K562 (cell line): Measurements from ENCODE around the gene LPIN3. TPM values are rescaled to one million over a fixed set of nuclear protein-coding genes. Genes with fewer than 3 reads are reported as not detected.

Experiments
- ATAC-seq: fragments of 200-7000 bp; cut with Tn5 transposase; 3 replicates; pipeline ENCODE4 v1.9.1; 2020; ENCODE audit warnings: moderate library complexity
- BruUV-seq: library from RNA; stranded (reverse); fragments of 400-500 nt; replicated peaks from 2 replicates; lab custom pipeline; 2021; lab: Mats Ljungman, UMichigan
- CTCF ChIA-PET: fragments of 300-600 bp; formaldehyde crosslinking; extraction: SDS; loops from one replicate; lab custom pipeline; 2021; ENCODE audit warnings: low intra/inter-chr PET ratio; lab: Yijun Ruan, JAX
- POLR2A ChIA-PET: fragments of 300-600, 350-650 bp; sonication (Branson Sonifier 250); formaldehyde crosslinking; extraction: SDS; loops from one replicate; lab custom pipeline; 2021; ENCODE audit warnings: antibody characterized with exemption, inconsistent platforms; lab: Yijun Ruan, JAX
- DNase-seq, 4 experiments: peaks; one replicate each; pipeline versions ENCODE4 v3.0.0 to v3.0.0-alpha.2; 2011 to 2018; ENCODE audit warnings: low spot score in 3 of 4, mixed read lengths in 3 of 4; ENCODE audit errors: extremely low read depth in 1 of 4
- FAIRE-seq: peaks from 2 replicates; lab custom pipeline; 2011; peaks lifted over from hg19 to GRCh38; lab: Jason Lieb, UNC
- H2AFZ ChIP-seq: 2 replicates; pipeline ENCODE4 v1.6.0; 2011; ENCODE audit warnings: low read depth, low read length, control low read depth, inconsistent platforms
- H3K27ac ChIP-seq: fragments of 200-600 bp; 3 replicates; pipeline ENCODE4 v1.8.0; 2011; ENCODE audit warnings: low read depth, mild to moderate bottlenecking, control low read depth, inconsistent platforms, low read length, moderate library complexity, mixed read lengths; ENCODE audit errors: extremely low read depth
- H3K27me3 ChIP-seq, 2 experiments: fragments of 300-600 bp in 1 of 2; 2 replicates in 1 of 2; 3 replicates in 1 of 2; pipeline versions ENCODE4 v1.6.0 to v1.8.0; 2011; ENCODE audit warnings: inconsistent platforms in 2 of 2, low read length in 2 of 2, mild to moderate bottlenecking in 1 of 2, mixed read lengths in 1 of 2, moderate library complexity in 1 of 2; ENCODE audit not compliant: control insufficient read depth in 2 of 2, insufficient read depth in 2 of 2
- H3K36me3 ChIP-seq: fragments of 300-600 bp; 3 replicates; pipeline ENCODE4 v1.8.0; 2011; ENCODE audit warnings: mild to moderate bottlenecking, low read length, inconsistent platforms; ENCODE audit not compliant: control insufficient read depth, insufficient read depth
- H3K4me1 ChIP-seq, 2 experiments: fragments of 200-600 bp in 1 of 2; replicated peaks in 1 of 2; 2 replicates in 1 of 2; 3 replicates in 1 of 2; pipeline versions ENCODE4 v1.5.1 to v1.8.0; 2011; ENCODE audit warnings: inconsistent platforms in 2 of 2, low read length in 2 of 2, mild to moderate bottlenecking in 1 of 2, mixed read lengths in 1 of 2, moderate library complexity in 1 of 2; ENCODE audit not compliant: control insufficient read depth in 2 of 2, insufficient read depth in 2 of 2
- H3K4me2 ChIP-seq: 2 replicates; pipeline ENCODE4 v1.6.1; 2011; ENCODE audit warnings: low read length, control low read depth, inconsistent platforms, mixed read lengths; ENCODE audit not compliant: insufficient read depth
- H3K4me3 ChIP-seq: fragments of 200-600 bp; sonication (generic), shearing (Covaris generic); 2 replicates; pipeline ENCODE4 v1.5.1; 2016; ENCODE audit warnings: control low read depth, inconsistent platforms
- H3K79me2 ChIP-seq: fragments of 200-600 bp; 3 replicates; pipeline ENCODE4 v1.8.0; 2011; ENCODE audit warnings: low read length, inconsistent platforms; ENCODE audit not compliant: control insufficient read depth, insufficient read depth
- H3K9ac ChIP-seq, 2 experiments: 2 replicates each; pipeline versions ENCODE4 v1.6.0 to v1.6.1; 2011; ENCODE audit warnings: low read depth in 2 of 2, low read length in 2 of 2, control low read depth in 1 of 2, inconsistent platforms in 1 of 2, mild to moderate bottlenecking in 1 of 2, mixed read lengths in 1 of 2; ENCODE audit not compliant: insufficient read depth in 1 of 2
- H3K9me1 ChIP-seq: one replicate; pipeline ENCODE4 v1.6.0; 2011; ENCODE audit warnings: inconsistent platforms, mild to moderate bottlenecking, low read length, moderate library complexity; ENCODE audit not compliant: control insufficient read depth, insufficient read depth
- H3K9me3 ChIP-seq: replicated peaks from 2 replicates; pipeline ENCODE4 v1.5.1; 2011; ENCODE audit warnings: low read depth, low read length, inconsistent platforms; ENCODE audit not compliant: control insufficient read depth, insufficient read depth
- H4K20me1 ChIP-seq: replicated peaks from 2 replicates; pipeline ENCODE4 v1.6.1; 2011; ENCODE audit warnings: low read length, inconsistent platforms, mixed read lengths; ENCODE audit not compliant: control insufficient read depth, insufficient read depth
- C11orf30 ChIP-seq: fragments of 450-650 bp; IDR thresholded peaks from 2 replicates; pipeline ENCODE4 v1.6.1; 2016; ENCODE audit warnings: low read depth, mild to moderate bottlenecking
- ETS2 ChIP-seq: IDR thresholded peaks from 2 replicates; pipeline ENCODE4 v1.6.1; 2016; ENCODE audit warnings: borderline replicate concordance, missing genetic modification characterization, mild to moderate bottlenecking, moderate library complexity, missing compliant biosample characterization; ENCODE audit not compliant: poor library complexity, severe bottlenecking
- ETV1 ChIP-seq: fragments of 450-650 bp; conservative IDR thresholded peaks from 2 replicates; pipeline ENCODE4 v1.6.1; 2016; ENCODE audit warnings: missing genetic modification characterization, control low read depth, low read depth, missing compliant biosample characterization
- FOXA1 ChIP-seq: fragments of 450-650 bp; IDR thresholded peaks from 2 replicates; pipeline ENCODE4 v1.6.1; 2016; ENCODE audit warnings: mild to moderate bottlenecking, borderline replicate concordance
- GABPB1 ChIP-seq: sonication (generic); formaldehyde crosslinking; IDR thresholded peaks from 2 replicates; pipeline ENCODE4 v1.8.0; 2022; ENCODE audit warnings: mild to moderate bottlenecking, missing genetic modification reagents
- HDAC2 ChIP-seq: fragments of 450-650 bp; IDR thresholded peaks from 2 replicates; pipeline ENCODE4 v1.6.1; 2016; ENCODE audit warnings: mild to moderate bottlenecking
- MAFG ChIP-seq: fragments of 450-650 bp; conservative IDR thresholded peaks from 2 replicates; pipeline ENCODE4 v1.6.1; 2016; ENCODE audit warnings: missing genetic modification characterization, missing compliant biosample characterization
- MLLT1 ChIP-seq, 2 experiments: fragments of 450-650 bp; IDR thresholded peaks; 2 replicates each; pipeline ENCODE4 v1.6.1; 2016
- SMAD4 ChIP-seq: fragments of 250-450 bp; sonication (Bioruptor Pico); conservative IDR thresholded peaks from 2 replicates; pipeline ENCODE4 v1.8.0; 2021; ENCODE audit warnings: inconsistent platforms, mild to moderate bottlenecking, moderate library complexity
- SRSF7 ChIP-seq: fragments of 200-400 bp; formaldehyde crosslinking; optimal IDR thresholded peaks from 2 replicates; pipeline ENCODE3; 2017; ENCODE audit warnings: mild to moderate bottlenecking, low read depth, low read length
- TOE1 ChIP-seq, 2 experiments: fragments of 450-650 bp in 1 of 2; sonication (generic) in 1 of 2; formaldehyde crosslinking in 1 of 2; IDR thresholded peaks; 2 replicates each; pipeline versions ENCODE4 v1.7.1 to v1.8.0; 2016 to 2022; ENCODE audit warnings: borderline replicate concordance in 2 of 2, mild to moderate bottlenecking in 2 of 2, antibody characterized with exemption in 1 of 2, inconsistent platforms in 1 of 2, low read depth in 1 of 2, missing genetic modification reagents in 1 of 2, moderate library complexity in 1 of 2
- ZNF316 ChIP-seq: fragments of 450-650 bp; IDR thresholded peaks from 2 replicates; pipeline ENCODE4 v1.6.1; 2016
- ZNF75A ChIP-seq: fragments of 450-650 bp; formaldehyde crosslinking; IDR thresholded peaks from 2 replicates; pipeline ENCODE4 v1.4.0; 2020; ENCODE audit warnings: mild to moderate bottlenecking
- whole genome bisulfite sequencing: fragments of 100-300 bp; shearing (Covaris generic); methylation state at CpG from one replicate; pipeline ENCODE4 v1.1.6; 2016; ENCODE audit warnings: low coverage, mixed read lengths; ENCODE audit not compliant: insufficient coverage; ENCODE audit errors: missing lambda C conversion rate; 5-methylcytosine and 5-hydroxymethylcytosine counted together
- in situ Hi-C: fragments of 300-500 bp; cut with MboI; formaldehyde crosslinking; loops from 4 replicates; pipeline ENCODE4 v1.15.0; 2018; ENCODE audit warnings: inconsistent platforms, mixed read lengths
- intact Hi-C: fragments of 100-400 bp; cut with micrococcal nuclease; formaldehyde crosslinking; loops from 2 replicates; pipeline ENCODE4 v1.14.2; 2022
- polyA plus RNA-seq, 8 experiments: library from polyadenylated mRNA; depleted of rRNA in 4 of 8; stranded (reverse) in 5 of 8; unstranded in 3 of 8; fragments of >200 nt; fragmentation: Nextera tagmentation in 2 of 8; fragmentation: Illumina TruSeq in 1 of 8; extraction: Ambion mirVana in 2 of 8; extraction: Trizol in 1 of 8; gene quantifications; 2 replicates each; pipeline versions ENCODE4 v1.2.1 to v1.2.3, GENCODE V29; 2011 to 2014; ENCODE audit warnings: inconsistent platforms in 1 of 8, missing spikeins in 1 of 8
- total RNA-seq, 7 experiments: library from RNA; depleted of rRNA in 6 of 7; stranded (reverse); fragments of >200 nt in 6 of 7; fragmentation: Illumina TruSeq in 2 of 7; extraction: Trizol in 2 of 7; gene quantifications; 2 replicates each; pipeline versions ENCODE4 v1.2.1 to v1.2.3, GENCODE V29; 2011 to 2021; ENCODE audit warnings: low replicate concordance in 1 of 7

LPIN3 gene
- total and polyA plus RNA-seq, 9 of the 15 experiments (the other 6 are each of a cell fraction or from before 2014, with no cell fraction given), result 2.2 to 10.4 (median 5.9) TPM

- no peak overlapping the region for H2AFZ ChIP-seq
- in situ Hi-C loops, result no loop called here
- H3K27ac ChIP-seq, result no peak overlapping the region
- DNase-seq (no peak), ATAC-seq (no peak), FAIRE-seq (no peak)
- no peaks in the 10 kb centered on the region for H3K36me3 ChIP-seq
- no peaks in the 10 kb centered on the region for H3K9me3 ChIP-seq
- H3K4me1 ChIP-seq, result peaks cover 0 to 3% of the 10 kb centered on the region in 2 experiments; a peak in 2 of 5 replicates
- H3K79me2 ChIP-seq, result no peaks in the 10 kb centered on the region
- intact Hi-C loops, result no loop called here
- H3K4me3 ChIP-seq, result no peak overlapping the region
- H4K20me1 ChIP-seq, result no peaks in the 10 kb centered on the region; the same call in 1 of the 2 replicates
- ChIA-PET CTCF (no interaction called here), POLR2A (no interaction called here)
- peaks cover 23 to 52% of the 10 kb centered on the region in 2 experiments for H3K27me3 ChIP-seq
- BruUV-seq, result no TSS peak
- no peak overlapping the region for H3K4me2 ChIP-seq
- WGBS, result 4% methylated on average over 9 of the region's 9 CpGs
- H3K9ac ChIP-seq, result peak overlapping the region in 1 of 2 experiments; percentile 40; a peak in 2 of 4 replicates
- no peak for TF ChIP-seq GABPB1
- H3K9me1 ChIP-seq, result no peaks in the 10 kb centered on the region
These were observed 35.2 kb downstream of the LPIN3 start for GRCh38 chr20:41375846-41376245.

GRCh38 chr20:41376349-41376748 lies 35.7 kb downstream of the LPIN3 start:
- ChIA-PET CTCF (no interaction called here), POLR2A (interaction anchor here (1.3 kb wide), 1 partner anchor 10 kb away, joined by 3 read pairs; no protein-coding TSS in a partner anchor)
- in situ Hi-C loops (no loop called here), intact Hi-C loops (no loop called here)
- Histone ChIP-seq H3K27me3 (peaks cover 25 to 55% of the 10 kb centered on the region in 2 experiments), H3K27ac (no peak overlapping the region), H2AFZ (no peak overlapping the region), H3K9me3 (no peaks in the 10 kb centered on the region), H4K20me1 (no peaks in the 10 kb centered on the region; the same call in 1 of the 2 replicates), H3K4me2 (no peak overlapping the region), H3K4me1 (peaks cover 0 to 3% of the 10 kb centered on the region in 2 experiments; a peak in 2 of 5 replicates), H3K9me1 (no peaks in the 10 kb centered on the region), H3K36me3 (no peaks in the 10 kb centered on the region), H3K9ac (no peak overlapping the region), H3K4me3 (no peak overlapping the region), H3K79me2 (no peaks in the 10 kb centered on the region)
- BruUV-seq, result no TSS peak
- DNase-seq, result no peak
- FAIRE-seq, result no peak
- 3% methylated on average over 3 of the region's 5 CpGs for WGBS
- no peak for ATAC-seq
- no peak for TF ChIP-seq ETV1
- TF ChIP-seq C11orf30, result 0 out of 2 replicates have a peak, but pooled peaks have one; percentile 47
- no peak for TF ChIP-seq SMAD4 (CRISPR knock-in tag)
- no peak for TF ChIP-seq HDAC2
- TF ChIP-seq MAFG (tag), result 0 out of 2 replicates have a peak, but pooled peaks have one; percentile 7
- peak; percentile 63 for TF ChIP-seq ZNF316
- TF ChIP-seq TOE1 (IDR thresholded peaks at IDR 0.05; ENCODE audit: borderline replicate concordance), result no peak
- no peak for TF ChIP-seq TOE1 (CRISPR knock-in tag; IDR thresholded peaks at IDR 0.05; ENCODE audit: borderline replicate concordance, low read depth)
- no peak for TF ChIP-seq SRSF7
- TF ChIP-seq MLLT1 (IDR thresholded peaks at IDR 0.05), result no peak
- no peak for TF ChIP-seq ZNF75A
- no peak for TF ChIP-seq FOXA1
- TF ChIP-seq ETS2 (tag), result no peak
